ENCODE results near the gene ZNF514. TPM values are rescaled to one million over a fixed set of nuclear protein-coding genes. Genes with fewer than 3 reads are reported as not detected.

Gene ZNF514
- total and polyA plus RNA-seq, 7 donors, result 6.4 to 15.3 (median 13.9) TPM

Other genes starting within 250 kb of the ZNF514 start
- gene MAL, start 134.1 kb downstream of the ZNF514 start, total RNA-seq, result under 1 TPM in 3 of 4 donors, not detected in 1; 0.53 to 0.92 (median 0.71) TPM
- 1 to 10 TPM in 2 of 3 donors, under 1 TPM in 1; 0.95 to 1.5 (median 1.5) TPM for gene MAL, start 134.1 kb downstream of the ZNF514 start, polyA plus RNA-seq
- 10 to 100 TPM; 45.6 to 79.0 (median 53.4) TPM for gene MRPS5, start 38.0 kb downstream of the ZNF514 start, total RNA-seq
- gene MRPS5, start 38.0 kb downstream of the ZNF514 start, polyA plus RNA-seq, result 100 to 1,000 TPM in 2 of 3 donors, 10 to 100 TPM in 1; 96.3 to 180 (median 112) TPM
- 1 to 10 TPM; 2.4 to 5.5 (median 2.9) TPM for gene ZNF2, start 6.0 kb upstream of the ZNF514 start, total RNA-seq
- gene ZNF2, start 6.0 kb upstream of the ZNF514 start, polyA plus RNA-seq, result 1 to 10 TPM; 1.7 to 3.2 (median 2.7) TPM
- gene ZNF892, start 47.7 kb upstream of the ZNF514 start, total RNA-seq, result 1 to 10 TPM in 3 of 4 donors, under 1 TPM in 1; 0.76 to 2.5 (median 2.0) TPM
- gene ZNF892, start 47.7 kb upstream of the ZNF514 start, polyA plus RNA-seq, result 1 to 10 TPM in 1 of 3 donors, under 1 TPM in 2; 0.33 to 3.3 (median 0.35) TPM
- 1 to 10 TPM in 2 of 4 donors, under 1 TPM in 2; 0.54 to 1.4 (median 1.1) TPM for gene PROM2, start 114.6 kb upstream of the ZNF514 start, total RNA-seq
- gene PROM2, start 114.6 kb upstream of the ZNF514 start, polyA plus RNA-seq, result 1 to 10 TPM in 1 of 3 donors, under 1 TPM in 2; 0.18 to 1.3 (median 0.32) TPM
- gene KCNIP3, start 137.5 kb upstream of the ZNF514 start, total RNA-seq, result 1 to 10 TPM in 2 of 4 donors, under 1 TPM in 2; 0.93 to 2.0 (median 1.1) TPM
- gene KCNIP3, start 137.5 kb upstream of the ZNF514 start, polyA plus RNA-seq, result 1 to 10 TPM; 1.3 to 2.0 (median 1.8) TPM
- 10 to 100 TPM; 21.9 to 39.0 (median 29.8) TPM for gene FAHD2A, start 242.9 kb upstream of the ZNF514 start, total RNA-seq
- 10 to 100 TPM; 23.0 to 29.8 (median 26.0) TPM for gene FAHD2A, start 242.9 kb upstream of the ZNF514 start, polyA plus RNA-seq